Measurements from ENCODE around the gene ULK4.
"Not testable (repeated sequence)": the region's sequence is repeated elsewhere in the genome, so short reads cannot be mapped to it uniquely, and the experiment has no call there.

Gene ULK4

DNA sequence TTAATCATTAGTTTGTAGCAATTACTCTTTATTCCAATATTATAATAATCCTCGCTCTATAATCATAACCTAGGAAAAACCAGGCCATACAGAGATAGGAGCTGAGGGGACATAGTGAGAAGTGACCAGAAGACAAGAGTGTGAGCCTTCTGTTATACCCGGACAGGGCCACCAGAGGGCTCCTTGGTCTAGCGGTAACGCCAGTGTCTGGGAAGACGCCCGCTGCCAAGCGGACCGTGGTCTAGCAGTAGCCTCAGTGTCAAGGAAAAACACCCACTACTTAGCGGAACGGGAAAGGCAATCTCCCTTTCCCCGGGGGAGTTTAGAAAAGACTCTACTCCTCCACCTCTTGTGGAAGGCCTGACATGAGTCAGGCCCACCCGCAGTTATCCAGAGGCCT lies 266.1 kb downstream of the ULK4 start:
- in situ Hi-C loops (cut with HindIII; ENCODE audit: low sequenced_read_pairs), result not testable (repeated sequence)

DNA sequence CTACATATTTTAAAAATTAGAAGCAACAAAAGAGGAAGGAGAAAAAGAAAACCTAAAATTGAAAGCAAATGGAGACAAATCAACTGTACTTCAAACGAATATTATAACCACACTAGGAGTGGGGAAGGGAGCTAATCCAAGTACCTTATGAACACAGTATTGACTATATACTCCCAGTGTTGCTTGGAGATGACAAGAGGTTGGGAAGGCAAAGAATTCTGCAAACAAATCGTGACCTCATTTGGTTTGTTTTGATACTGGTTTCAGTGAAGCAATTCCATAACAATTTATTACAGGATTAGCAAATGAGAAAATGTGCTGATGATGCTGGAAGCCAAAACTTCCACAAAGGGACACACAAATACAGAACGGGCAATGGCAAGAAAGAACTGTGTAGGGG lies 268.1 kb downstream of the ULK4 start:
- in situ Hi-C loops (cut with HindIII; ENCODE audit: low sequenced_read_pairs), result no loop called here

DNA sequence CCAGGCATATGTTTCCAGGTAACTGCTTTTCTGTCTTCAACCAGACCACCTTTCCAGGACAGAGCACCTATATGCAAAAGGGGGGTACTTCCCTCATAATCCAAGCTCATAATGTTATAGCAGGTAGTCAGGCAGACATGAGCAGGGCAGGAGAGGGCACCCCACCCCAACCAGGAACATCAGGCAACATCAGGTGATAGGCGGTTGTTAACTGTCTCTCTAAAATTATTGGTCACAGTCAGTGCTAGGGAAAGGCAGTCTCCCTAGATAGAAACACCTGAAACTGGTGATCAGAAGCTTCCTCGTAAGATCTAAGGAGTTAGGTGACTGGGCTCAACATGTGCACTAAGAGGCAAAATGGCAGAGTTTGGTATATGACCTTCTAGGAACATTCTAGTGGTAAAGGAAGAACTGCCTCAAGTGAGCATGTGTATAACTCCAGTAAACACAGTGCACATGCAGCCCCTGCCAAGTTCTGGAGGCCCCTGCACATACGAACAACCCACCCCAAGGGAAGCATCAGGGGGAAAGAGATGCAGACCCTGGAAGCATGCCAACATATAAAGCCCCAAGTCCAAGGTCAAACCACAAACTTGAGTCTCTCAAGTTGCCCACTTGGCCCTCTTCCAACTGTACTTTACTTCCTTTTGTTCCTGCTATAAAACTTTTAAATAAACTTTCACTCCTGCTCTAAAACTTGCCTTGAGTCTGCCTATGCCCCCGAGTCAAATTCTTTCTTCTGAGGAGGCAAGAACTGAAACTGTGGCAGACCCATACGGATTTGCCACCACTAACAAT lies 270.9 kb downstream of the ULK4 start:
- in situ Hi-C loops (cut with HindIII; ENCODE audit: low sequenced_read_pairs), result no loop called here

DNA sequence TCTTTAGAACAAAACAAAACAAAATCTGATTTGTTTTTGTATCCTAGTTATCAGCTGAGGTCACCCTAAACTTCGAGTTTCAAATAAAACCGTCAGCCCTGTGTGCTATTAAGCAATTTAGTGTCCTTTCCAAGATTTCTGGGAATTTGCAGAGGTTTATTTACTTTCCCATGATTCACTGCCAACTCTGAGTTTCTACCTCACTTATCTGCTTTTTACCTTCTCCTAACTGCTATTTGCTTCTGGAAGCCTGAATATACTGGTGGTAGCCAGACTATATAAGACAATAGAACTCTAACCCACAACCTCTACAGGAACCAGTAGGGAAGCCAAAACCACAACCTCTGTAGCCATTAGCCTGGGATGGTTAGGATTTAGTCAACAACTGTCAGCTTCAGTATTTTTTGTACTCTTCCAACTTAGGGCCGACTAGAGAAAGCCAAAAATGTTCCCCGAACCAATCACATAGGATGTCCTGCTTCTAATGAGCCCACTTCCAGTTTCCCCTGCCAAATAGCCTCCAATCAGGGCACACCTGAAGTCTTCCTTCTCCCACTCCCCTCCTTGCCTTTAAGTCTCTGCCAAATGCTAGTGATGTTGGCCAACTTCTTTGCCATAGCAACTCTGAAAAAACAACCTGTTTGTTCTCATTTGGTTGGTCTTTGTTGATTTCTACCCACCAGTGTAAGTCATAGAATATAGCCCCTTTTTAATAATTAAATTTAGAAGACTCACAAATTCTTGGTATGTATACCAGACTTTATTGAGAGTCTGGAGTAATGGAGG lies 273.1 kb downstream of the ULK4 start:
- in situ Hi-C loops (cut with HindIII; ENCODE audit: low sequenced_read_pairs), result no loop called here

DNA sequence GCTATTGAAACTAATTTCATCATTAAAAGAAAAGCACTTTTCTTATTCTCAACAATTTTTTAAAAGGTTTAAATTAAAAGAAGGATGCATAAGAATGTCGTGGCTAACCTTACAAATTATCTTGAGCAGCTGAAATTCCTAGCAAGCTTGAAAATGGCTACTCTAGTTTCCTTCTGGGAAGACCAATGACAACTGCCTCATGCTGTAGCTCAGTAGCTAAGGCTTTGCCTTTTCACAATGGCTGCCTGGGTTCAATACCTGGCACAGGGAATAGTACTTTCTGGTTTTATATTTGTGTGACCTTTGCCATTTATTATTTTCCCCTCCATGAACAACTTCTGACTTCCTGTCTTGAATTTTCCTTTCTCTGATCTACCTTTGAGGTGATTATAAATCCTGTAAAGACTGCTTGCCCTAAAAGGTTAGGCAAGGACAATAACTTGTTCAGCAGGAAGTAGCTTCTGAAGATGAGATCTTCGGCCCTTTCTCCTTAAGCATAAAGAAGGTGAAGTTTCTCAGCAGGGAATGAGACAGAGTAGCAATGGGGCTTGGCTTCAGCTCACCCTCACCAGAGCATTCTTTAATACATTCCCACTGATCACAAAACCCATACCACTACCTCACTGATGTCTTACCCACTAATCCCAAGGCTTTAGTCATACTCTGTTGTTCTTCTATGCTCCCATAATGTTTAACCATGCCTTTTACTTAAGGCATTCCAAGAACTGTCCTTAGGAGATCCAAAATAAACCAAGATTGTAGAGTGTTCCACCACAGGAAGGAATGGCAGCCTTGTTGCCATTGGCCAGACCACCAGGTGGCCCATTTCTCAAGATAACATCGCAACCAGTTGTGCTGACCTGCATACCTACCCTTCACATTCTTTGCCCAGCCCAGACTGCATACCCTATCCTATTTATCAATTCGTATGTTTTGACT lies 276.8 kb downstream of the ULK4 start:
- in situ Hi-C loops (cut with HindIII; ENCODE audit: low sequenced_read_pairs), result no loop called here

DNA sequence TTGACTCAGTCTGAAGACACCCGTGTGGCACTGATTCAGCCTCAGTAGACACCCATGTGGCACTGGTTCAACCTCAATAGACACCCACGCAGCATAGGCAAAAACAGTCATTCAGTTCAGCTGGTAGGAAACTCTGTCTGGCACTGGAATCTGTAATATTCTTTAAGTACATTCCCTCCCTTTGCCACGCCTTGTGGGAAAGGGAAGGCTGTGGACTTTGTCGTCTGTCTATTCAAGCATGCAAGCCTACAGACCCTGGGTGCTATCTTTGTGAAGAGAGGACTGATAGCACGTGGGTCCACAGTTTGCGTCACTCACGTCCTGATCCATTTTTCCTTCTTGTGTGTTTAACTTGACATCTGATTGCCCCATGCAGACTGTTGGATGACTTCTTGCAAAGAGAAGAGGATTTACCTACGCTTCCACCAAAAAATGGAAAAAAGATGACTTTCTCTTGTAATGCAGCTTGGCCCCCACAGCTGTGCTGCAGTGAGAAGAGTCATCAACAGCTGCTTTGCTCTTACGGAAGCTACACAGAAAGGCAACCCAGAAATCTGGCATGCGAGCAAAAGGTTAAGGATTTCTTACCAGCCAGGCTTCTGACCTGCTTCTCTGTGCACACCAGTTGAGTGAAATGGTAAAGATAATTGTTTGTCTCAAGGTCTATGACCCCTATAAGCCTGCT lies 278.1 kb downstream of the ULK4 start:
- in situ Hi-C loops (cut with HindIII; ENCODE audit: low sequenced_read_pairs), result no loop called here

DNA sequence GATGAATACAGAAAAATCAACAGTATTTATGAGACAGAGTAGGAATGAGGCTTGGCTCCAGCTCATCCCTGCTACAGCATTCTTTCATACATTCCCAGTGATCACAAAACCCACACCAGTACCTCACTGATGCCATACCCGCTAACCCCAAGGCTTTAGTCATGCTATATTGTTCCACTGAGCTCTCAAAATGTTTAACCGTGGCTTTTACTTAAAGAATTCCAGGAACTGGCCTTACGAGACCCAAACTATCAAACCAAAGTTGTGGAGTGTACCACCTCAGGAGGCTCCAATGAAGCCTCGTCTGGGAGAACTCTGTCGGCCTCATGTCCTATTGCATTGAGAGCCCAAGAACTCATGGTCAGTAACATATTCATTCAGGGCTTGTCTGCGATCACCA lies 278.9 kb downstream of the ULK4 start:
- in situ Hi-C loops (cut with HindIII; ENCODE audit: low sequenced_read_pairs), result no loop called here

DNA sequence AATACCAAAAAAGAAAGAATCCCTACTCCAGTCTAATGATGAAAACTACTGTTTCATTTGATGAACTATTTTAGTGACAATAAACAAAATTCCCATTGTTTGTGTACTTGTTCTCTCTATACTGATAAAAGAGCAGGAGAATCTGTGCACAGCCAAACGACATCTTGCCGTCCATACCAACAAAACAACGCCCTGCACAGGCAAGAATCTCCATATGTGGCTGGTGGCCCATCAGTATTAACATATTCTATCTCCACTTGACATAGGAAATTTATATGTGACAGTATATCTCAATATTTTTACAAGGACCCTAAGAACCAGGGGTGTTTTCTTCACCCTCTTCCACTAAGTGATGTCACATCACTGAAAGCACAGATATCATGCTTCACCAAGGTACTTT lies 279.5 kb downstream of the ULK4 start:
- in situ Hi-C loops (cut with HindIII; ENCODE audit: low sequenced_read_pairs), result no loop called here

DNA sequence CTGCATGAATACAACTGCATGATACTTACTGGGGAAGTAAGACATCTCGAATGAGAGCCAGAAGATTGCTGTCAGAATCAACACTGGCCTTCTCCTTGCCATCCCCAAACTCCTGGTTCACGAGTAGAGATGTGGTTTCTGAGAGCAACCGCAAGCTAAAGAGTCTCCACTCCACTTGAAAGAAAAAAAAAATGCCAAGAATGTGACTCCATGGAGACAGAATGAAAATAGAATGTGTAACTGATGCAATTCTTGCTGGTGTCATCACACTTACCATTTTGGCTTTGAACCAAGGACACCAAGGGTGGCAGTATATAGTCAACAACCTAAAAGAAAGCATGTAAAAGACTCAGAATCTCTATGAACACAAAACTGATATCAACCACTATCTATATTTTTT lies 280.4 kb downstream of the ULK4 start:
- in situ Hi-C loops (cut with HindIII; ENCODE audit: low sequenced_read_pairs), result no loop called here

DNA sequence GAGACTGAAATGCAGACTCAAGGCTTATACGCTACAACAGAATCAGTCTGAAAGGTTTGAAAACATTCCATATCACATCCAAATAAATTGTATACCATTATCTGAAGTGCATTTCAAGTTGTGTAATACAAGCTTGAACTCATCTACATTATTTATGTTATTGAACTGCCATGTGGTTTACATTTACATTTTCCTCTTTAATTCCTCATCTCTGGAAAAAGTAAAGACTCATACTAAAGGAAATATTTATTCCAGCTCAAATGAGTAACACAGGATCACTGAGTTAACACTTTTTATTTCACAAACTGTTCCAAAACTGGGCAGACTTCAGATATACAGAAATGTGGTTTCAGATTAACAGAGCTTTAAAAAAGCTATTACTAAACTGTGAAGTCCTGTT lies 282.5 kb downstream of the ULK4 start:
- in situ Hi-C loops (cut with HindIII; ENCODE audit: low sequenced_read_pairs), result no loop called here

DNA sequence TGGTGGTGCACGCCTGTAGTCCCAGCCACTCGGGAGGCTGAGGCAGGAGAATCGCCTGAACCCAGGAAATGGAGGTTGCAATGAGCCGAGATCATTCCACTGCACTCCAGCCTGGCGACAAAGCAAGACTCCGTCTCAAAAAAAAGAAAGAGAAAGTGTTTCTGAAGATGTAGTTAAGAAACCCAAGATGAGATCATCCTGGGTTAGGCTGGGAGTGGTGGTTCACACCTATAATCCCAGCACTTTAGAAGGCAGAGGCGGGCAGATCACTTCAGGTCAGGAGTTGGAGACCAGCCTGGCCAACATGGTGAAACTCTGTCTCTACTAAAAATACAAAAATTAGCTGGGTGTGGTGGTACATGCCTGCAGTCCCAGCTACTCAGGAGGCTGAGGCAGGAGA lies 286.8 kb downstream of the ULK4 start:
- in situ Hi-C loops (cut with HindIII; ENCODE audit: low sequenced_read_pairs), result not testable (repeated sequence)

DNA sequence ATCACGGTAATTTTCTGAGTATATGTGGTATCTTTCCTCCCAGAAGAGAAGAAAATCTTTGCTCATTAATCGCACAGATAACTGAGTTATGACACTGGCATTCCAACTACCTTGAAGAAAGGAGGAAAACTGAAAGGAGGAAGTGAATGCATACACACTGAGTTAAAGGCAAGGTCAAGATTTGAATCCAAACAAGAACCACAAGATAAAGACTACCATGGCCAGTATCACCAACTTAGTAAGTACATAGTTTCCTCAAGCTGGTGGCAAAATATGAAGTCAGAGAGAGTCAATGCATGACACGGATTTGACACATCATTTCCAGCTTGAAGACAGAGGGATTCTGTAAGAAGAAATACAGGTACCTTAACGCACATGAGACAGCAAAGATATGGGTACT lies 287.5 kb downstream of the ULK4 start:
- in situ Hi-C loops (cut with HindIII; ENCODE audit: low sequenced_read_pairs), result no loop called here

DNA sequence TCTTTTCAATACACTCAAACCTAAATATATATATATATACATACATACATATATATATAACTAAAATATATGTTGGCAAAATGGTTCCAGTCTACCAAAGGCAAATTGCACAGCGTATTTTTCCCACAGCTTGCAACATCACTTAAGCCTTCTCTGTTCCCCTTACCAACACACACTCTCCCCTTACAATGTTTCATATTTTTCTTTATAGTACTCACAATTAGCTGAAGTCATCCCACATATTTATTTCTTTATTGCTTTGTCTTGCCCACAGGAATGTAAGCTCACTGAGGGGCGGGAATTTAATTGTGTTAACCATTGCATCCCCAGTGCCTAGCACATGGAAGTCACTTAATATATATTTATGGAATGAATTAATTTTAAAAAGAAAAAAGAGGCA lies 288.3 kb downstream of the ULK4 start:
- in situ Hi-C loops (cut with HindIII; ENCODE audit: low sequenced_read_pairs), result no loop called here

DNA sequence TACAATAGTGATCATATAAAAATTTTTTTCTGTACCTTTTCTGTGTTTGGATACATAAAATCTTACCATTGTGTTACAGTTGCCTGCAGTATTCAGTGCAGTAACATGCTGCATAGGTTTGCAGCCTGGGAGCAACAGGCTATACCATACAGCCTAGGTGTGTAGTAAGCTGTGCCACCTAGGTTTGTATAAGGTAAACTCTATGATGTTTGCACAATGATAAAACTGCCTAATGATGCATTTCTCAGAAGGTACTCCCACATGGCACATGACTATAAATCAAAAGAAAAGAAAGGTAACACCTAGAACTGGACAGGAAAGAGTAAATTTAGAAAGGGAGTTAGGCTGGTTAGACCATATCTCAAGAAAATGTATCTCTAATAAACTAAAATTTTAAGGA lies 293.5 kb downstream of the ULK4 start:
- in situ Hi-C loops (cut with HindIII; ENCODE audit: low sequenced_read_pairs), result no loop called here

DNA sequence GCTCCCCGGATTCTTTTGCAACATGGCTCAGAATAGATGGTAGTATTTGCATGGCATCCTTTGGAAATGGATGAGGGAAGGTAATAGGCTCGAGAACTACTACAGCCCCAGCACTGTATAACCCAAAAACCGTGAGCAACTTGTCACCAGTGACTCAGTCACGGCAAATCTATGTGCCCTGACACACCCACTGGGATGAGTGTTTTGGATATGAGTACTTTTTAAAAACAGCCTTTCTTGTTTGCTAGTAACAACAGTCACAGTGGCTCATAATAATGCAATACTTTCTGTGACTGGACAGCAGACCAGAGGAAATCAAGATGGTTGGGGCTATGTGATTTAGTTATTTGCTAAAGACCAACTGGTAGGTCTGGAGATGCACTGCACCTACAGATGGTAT lies 299.6 kb downstream of the ULK4 start:
- in situ Hi-C loops (cut with HindIII; ENCODE audit: low sequenced_read_pairs), result no loop called here

DNA sequence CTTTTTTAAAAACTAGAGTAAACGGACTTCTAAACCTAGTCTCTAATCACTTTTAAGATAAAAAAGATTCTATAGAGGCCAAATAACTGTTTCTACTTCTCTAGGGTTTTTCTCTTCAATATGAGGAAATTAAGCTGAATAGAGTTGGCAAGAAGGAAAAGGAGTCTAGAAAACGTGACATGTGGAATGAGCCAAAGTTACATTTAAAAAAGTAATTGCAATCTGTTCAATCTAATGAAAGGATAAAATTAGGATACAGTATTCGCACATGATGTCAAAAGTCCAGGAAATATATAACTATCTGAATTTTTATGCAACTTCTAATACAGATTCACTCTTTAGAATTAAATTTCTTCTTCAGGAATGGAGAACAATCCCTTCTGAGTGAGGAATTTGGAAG lies 300.1 kb downstream of the ULK4 start:
- in situ Hi-C loops (cut with HindIII; ENCODE audit: low sequenced_read_pairs), result no loop called here

DNA sequence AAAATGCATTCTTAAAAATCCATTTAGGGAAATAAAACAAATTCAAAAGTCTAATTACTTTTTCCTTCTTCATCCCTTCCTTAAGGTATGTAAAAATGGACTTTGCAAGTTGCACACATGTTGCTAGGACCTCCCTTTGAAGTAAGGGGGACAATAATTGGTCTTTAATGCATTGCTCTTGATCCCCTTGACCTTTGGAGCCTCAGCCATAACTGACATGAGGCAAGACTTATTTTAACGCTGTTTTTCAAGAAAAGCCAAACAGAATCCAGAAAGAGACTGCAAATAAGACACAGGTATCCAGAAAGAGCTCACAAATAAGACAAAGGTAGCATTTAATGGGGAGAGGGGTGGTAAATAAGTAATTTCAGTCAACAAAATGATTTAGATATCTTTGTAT lies 301.4 kb downstream of the ULK4 start:
- in situ Hi-C loops (cut with HindIII; ENCODE audit: low sequenced_read_pairs), result no loop called here

DNA sequence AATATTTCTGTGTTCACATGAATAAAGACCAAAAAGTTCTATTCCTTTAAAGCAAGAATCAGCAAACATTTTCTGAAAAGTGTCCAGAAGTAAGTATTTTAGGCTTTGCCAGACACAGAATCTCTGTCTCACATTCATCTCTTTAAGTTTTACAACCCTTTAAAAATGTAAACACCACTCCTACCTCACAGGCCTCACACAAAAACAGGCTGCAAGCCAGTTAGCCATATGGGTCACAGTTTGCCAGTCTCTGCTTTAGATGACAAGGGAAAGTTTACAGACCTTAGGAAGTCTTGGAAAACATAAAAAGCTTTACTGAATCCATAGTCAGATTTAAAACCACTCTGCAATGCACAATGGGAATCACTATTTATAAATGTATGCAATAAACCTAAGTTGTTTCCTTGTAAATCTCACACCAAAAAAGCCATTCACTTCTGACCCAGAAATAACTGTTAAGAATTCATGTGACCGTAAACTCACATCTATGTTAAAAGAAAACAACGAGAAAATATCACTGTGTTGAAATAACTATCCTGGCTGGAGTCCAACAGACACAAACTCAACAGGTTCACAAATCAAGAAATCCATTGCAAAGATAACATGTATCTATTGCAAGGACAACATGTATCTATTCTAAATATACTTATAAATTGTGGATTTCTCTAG lies 308.2 kb downstream of the ULK4 start:
- in situ Hi-C loops (cut with HindIII; ENCODE audit: low sequenced_read_pairs), result no loop called here

DNA sequence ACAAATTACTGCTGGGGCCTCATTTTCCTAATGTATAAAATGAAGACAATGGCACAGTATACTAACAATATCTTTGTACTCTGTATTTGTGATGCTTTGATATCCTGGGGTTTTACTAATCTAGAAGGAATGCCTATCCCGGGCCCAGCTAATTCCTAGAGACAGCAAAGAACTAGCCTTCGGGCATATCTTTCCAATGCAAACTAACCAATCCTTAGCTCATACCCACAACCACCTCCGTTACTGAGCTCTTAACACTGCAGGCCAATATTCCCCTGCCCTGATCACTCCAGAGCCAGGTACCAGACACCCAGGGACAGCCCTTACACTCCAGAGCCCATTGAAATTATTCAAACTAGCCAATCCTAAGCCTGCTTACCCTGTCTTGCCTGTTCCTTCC lies 309.0 kb downstream of the ULK4 start:
- in situ Hi-C loops (cut with HindIII; ENCODE audit: low sequenced_read_pairs), result no loop called here

DNA sequence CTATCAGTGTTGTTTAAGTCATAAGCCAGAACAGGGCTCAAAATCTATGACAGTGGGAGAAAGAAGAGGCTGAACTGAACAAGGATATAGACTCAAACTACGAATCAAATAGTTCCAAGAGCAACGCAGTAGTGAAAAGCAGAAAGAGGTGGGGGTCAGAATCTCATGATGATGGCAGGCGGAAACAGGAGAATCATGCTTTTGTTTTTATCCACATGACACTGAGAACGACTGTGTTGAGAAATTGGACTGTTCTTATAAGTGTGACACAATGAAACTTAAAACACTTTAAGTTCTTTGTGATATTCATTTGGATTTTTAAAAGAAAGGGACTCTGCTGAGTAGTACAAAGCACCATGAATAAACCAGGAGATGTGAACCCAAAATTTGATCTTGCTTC lies 309.4 kb downstream of the ULK4 start:
- in situ Hi-C loops (cut with HindIII; ENCODE audit: low sequenced_read_pairs), result no loop called here

All from DLD1 (cell line).